IMR-90 (cell line): ENCODE results near the gene SLC24A3. TPM values are rescaled to one million over a fixed set of nuclear protein-coding genes. Genes with fewer than 3 reads are reported as not detected.

Experiments used
- ATAC-seq: fragments of 200-7000 bp; cut with Tn5 transposase; 2 replicates; pipeline ENCODE4 v1.9.1; 2020; ENCODE audit warnings: low read depth, mild to moderate bottlenecking, moderate library complexity
- BruUV-seq: library from RNA; stranded (reverse); fragments of 400-500 nt; replicated peaks from 2 replicates; lab custom pipeline; 2021; lab: Mats Ljungman, UMichigan
- CTCF ChIA-PET: fragments of 300-600 bp; formaldehyde crosslinking; extraction: SDS; loops from one replicate; lab custom pipeline; 2021; ENCODE audit warnings: antibody characterized with exemption; lab: Yijun Ruan, JAX
- POLR2A ChIA-PET: fragments of 300-600 bp; sonication (Branson Sonifier 250); formaldehyde crosslinking; loops from one replicate; lab custom pipeline; 2022; ENCODE audit warnings: antibody characterized with exemption; ENCODE audit not compliant: unreplicated experiment; lab: Charles Lee
- DNase-seq: peaks from one replicate; pipeline ENCODE4 v3.0.0; 2013
- H2AFZ ChIP-seq: replicated peaks from 2 replicates; pipeline ENCODE3; 2013; ENCODE audit warnings: low read length, mild to moderate bottlenecking; ENCODE audit not compliant: poor library complexity
- H2AK5ac ChIP-seq: 2 replicates; pipeline ENCODE4 v1.6.1; 2013; ENCODE audit warnings: low read depth, low read length, inconsistent platforms
- H2AK9ac ChIP-seq: replicated peaks from 2 replicates; pipeline ENCODE3; 2013; ENCODE audit warnings: mild to moderate bottlenecking, low read depth, low read length, moderate library complexity; ENCODE audit not compliant: poor library complexity
- H2BK120ac ChIP-seq: 2 replicates; pipeline ENCODE4 v1.6.1; 2013; ENCODE audit warnings: low read depth, low read length, inconsistent platforms
- H2BK15ac ChIP-seq: 3 replicates; pipeline ENCODE4 v1.6.1; 2013; ENCODE audit warnings: low read depth, low read length, inconsistent platforms
- H2BK20ac ChIP-seq: 2 replicates; pipeline ENCODE4 v1.6.1; 2013; ENCODE audit warnings: low read depth, mild to moderate bottlenecking, inconsistent platforms, low read length, moderate library complexity
- H2BK5ac ChIP-seq: 2 replicates; pipeline ENCODE4 v1.6.1; 2013; ENCODE audit warnings: mild to moderate bottlenecking, low read depth, low read length, inconsistent platforms; ENCODE audit not compliant: poor library complexity, severe bottlenecking
- H3K14ac ChIP-seq: replicated peaks from 2 replicates; pipeline ENCODE4 v1.6.1; 2013; ENCODE audit warnings: low read depth, low read length, inconsistent platforms
- H3K18ac ChIP-seq: 2 replicates; pipeline ENCODE4 v1.6.1; 2013; ENCODE audit warnings: low read depth, low read length, control low read depth
- H3K23ac ChIP-seq: 2 replicates; pipeline ENCODE4 v1.6.1; 2013; ENCODE audit warnings: low read depth, low read length, inconsistent platforms
- H3K27ac ChIP-seq: 2 replicates; pipeline ENCODE4 v1.5.1; 2013; ENCODE audit warnings: mild to moderate bottlenecking, control low read depth, low read length; ENCODE audit not compliant: insufficient read depth
- H3K27me3 ChIP-seq: 2 replicates; pipeline ENCODE4 v1.6.1; 2013; ENCODE audit warnings: low read length; ENCODE audit not compliant: control insufficient read depth, insufficient read depth
- H3K36me3 ChIP-seq: 2 replicates; pipeline ENCODE4 v1.6.1; 2013; ENCODE audit warnings: low read length, mixed read lengths; ENCODE audit not compliant: control insufficient read depth, insufficient read depth
- H3K4ac ChIP-seq: 2 replicates; pipeline ENCODE4 v1.6.1; 2013; ENCODE audit warnings: low read depth, low read length, inconsistent platforms
- H3K4me1 ChIP-seq: 2 replicates; pipeline ENCODE4 v1.6.1; 2013; ENCODE audit warnings: low read length, mixed read lengths; ENCODE audit not compliant: control insufficient read depth, insufficient read depth
- H3K4me2 ChIP-seq: 2 replicates; pipeline ENCODE4 v1.6.1; 2013; ENCODE audit warnings: low read depth, mild to moderate bottlenecking, control low read depth, low read length, moderate library complexity
- H3K4me3 ChIP-seq: 2 replicates; pipeline ENCODE4 v1.5.1; 2013; ENCODE audit warnings: low read depth, mild to moderate bottlenecking, control low read depth, low read length, moderate library complexity; ENCODE audit not compliant: insufficient read depth
- H3K56ac ChIP-seq: 2 replicates; pipeline ENCODE4 v1.6.1; 2013; ENCODE audit warnings: low read length, inconsistent platforms; ENCODE audit not compliant: insufficient read depth; ENCODE audit errors: extremely low read depth
- H3K79me1 ChIP-seq, 2 experiments: 2 replicates each; pipeline ENCODE4 v1.6.1; 2013; ENCODE audit warnings: low read length in 2 of 2, inconsistent platforms in 1 of 2, low read depth in 1 of 2
- H3K9ac ChIP-seq: 2 replicates; pipeline ENCODE4 v1.6.1; 2013; ENCODE audit warnings: low read depth, low read length, control low read depth
- H3K9me1 ChIP-seq: 2 replicates; pipeline ENCODE4 v1.6.1; 2013; ENCODE audit warnings: low read length, inconsistent platforms; ENCODE audit not compliant: insufficient read depth
- H3K9me3 ChIP-seq: 2 replicates; pipeline ENCODE4 v1.6.1; 2013; ENCODE audit warnings: low read length; ENCODE audit not compliant: control insufficient read depth, insufficient read depth
- H4K20me1 ChIP-seq: 2 replicates; pipeline ENCODE4 v1.6.1; 2013; ENCODE audit warnings: low read length, inconsistent platforms; ENCODE audit not compliant: insufficient read depth
- H4K5ac ChIP-seq: 2 replicates; pipeline ENCODE4 v1.6.1; 2013; ENCODE audit warnings: mild to moderate bottlenecking, low read depth, low read length, control low read depth
- H4K8ac ChIP-seq, 2 experiments: 2 replicates each; pipeline ENCODE4 v1.6.1; 2013; ENCODE audit warnings: low read depth in 2 of 2, low read length in 2 of 2, control low read depth in 1 of 2, inconsistent platforms in 1 of 2
- H4K91ac ChIP-seq: 2 replicates; pipeline ENCODE4 v1.6.1; 2013; ENCODE audit warnings: low read depth, low read length, inconsistent platforms; ENCODE audit not compliant: insufficient read depth
- BHLHE40 ChIP-seq: fragments of 150-350 bp; IDR thresholded peaks from 2 replicates; pipeline ENCODE4 v1.6.1; 2016; ENCODE audit warnings: mild to moderate bottlenecking, low read depth, low read length
- CEBPB ChIP-seq: IDR thresholded peaks from 2 replicates; pipeline ENCODE4 v1.6.1; 2012; ENCODE audit warnings: low read depth, low read length, improper control_type of control experiment
- CHD1 ChIP-seq: IDR thresholded peaks from 2 replicates; pipeline ENCODE4 v1.6.1; 2012; ENCODE audit warnings: low read depth, low read length, improper control_type of control experiment
- CTCF ChIP-seq: conservative IDR thresholded peaks from 2 replicates; pipeline ENCODE4 v1.5.1; 2012; ENCODE audit warnings: mild to moderate bottlenecking, low read depth, low read length, improper control_type of control experiment
- ELK1 ChIP-seq: fragments of 150-350 bp; IDR thresholded peaks from 2 replicates; pipeline ENCODE4 v1.6.1; 2016; ENCODE audit warnings: low read depth, mild to moderate bottlenecking, low read length, moderate library complexity, borderline replicate concordance
- FOS ChIP-seq: fragments of 150-350 bp; IDR thresholded peaks from 2 replicates; pipeline ENCODE4 v1.6.1; 2016; ENCODE audit warnings: low read depth, low read length
- MAFK ChIP-seq: IDR thresholded peaks from 2 replicates; pipeline ENCODE4 v1.6.1; 2012; ENCODE audit warnings: low read depth, low read length, improper control_type of control experiment
- MAZ ChIP-seq: IDR thresholded peaks from 2 replicates; pipeline ENCODE4 v1.6.1; 2012; ENCODE audit warnings: low read depth, mild to moderate bottlenecking, low read length, improper control_type of control experiment, moderate library complexity, borderline replicate concordance
- MXI1 ChIP-seq: IDR thresholded peaks from 2 replicates; pipeline ENCODE4 v1.6.1; 2012; ENCODE audit warnings: low read depth, mild to moderate bottlenecking, low read length, moderate library complexity, borderline replicate concordance
- NFE2L2 ChIP-seq: fragments of 150-350 bp; IDR thresholded peaks from 2 replicates; pipeline ENCODE4 v1.6.1; 2016; ENCODE audit warnings: low read depth, mild to moderate bottlenecking, low read length
- POLR2A ChIP-seq: IDR thresholded peaks from 2 replicates; pipeline ENCODE4 v1.6.1; 2012; ENCODE audit warnings: mild to moderate bottlenecking, low read depth, low read length
- RAD21 ChIP-seq: IDR thresholded peaks from 2 replicates; pipeline ENCODE4 v1.6.1; 2012; ENCODE audit warnings: low read length, improper control_type of control experiment
- RCOR1 ChIP-seq: IDR thresholded peaks from 2 replicates; pipeline ENCODE4 v1.6.1; 2012; ENCODE audit warnings: mild to moderate bottlenecking, low read length, improper control_type of control experiment; ENCODE audit not compliant: insufficient replicate concordance
- RFX5 ChIP-seq: IDR thresholded peaks from 2 replicates; pipeline ENCODE4 v1.8.0; 2012; ENCODE audit warnings: low read depth, mild to moderate bottlenecking, low read length, moderate library complexity
- SMC3 ChIP-seq: fragments of 150-350 bp; IDR thresholded peaks from 2 replicates; pipeline ENCODE4 v1.6.1; 2016; ENCODE audit warnings: low read depth, mild to moderate bottlenecking, antibody characterized with exemption, low read length, moderate library complexity
- WGBS, 2 experiments: methylation state at CpG; one replicate each; pipeline versions ENCODE4 v1.1.5 to v1.1.7; 2013; ENCODE audit warnings: missing lambda C conversion rate in 2 of 2; ENCODE audit not compliant: insufficient read length in 1 of 2; ENCODE audit errors: extremely low coverage in 2 of 2; 5-methylcytosine and 5-hydroxymethylcytosine counted together
- dilution Hi-C: fragments of 300-500 bp; cut with HindIII; formaldehyde crosslinking; loops from one replicate; pipeline ENCODE4 v1.14.3; 2018; ENCODE audit warnings: low sequenced_read_pairs; ENCODE audit not compliant: unreplicated experiment
- in situ Hi-C: fragments of 300-500 bp; cut with MboI; formaldehyde crosslinking; loops from 3 replicates; pipeline ENCODE4 v1.14.3; 2019; ENCODE audit warnings: low sequenced_read_pairs, inconsistent platforms, mixed read lengths
- intact Hi-C: fragments of 100-400 bp; cut with micrococcal nuclease; formaldehyde crosslinking; loops from 2 replicates; pipeline ENCODE4 v1.10.0; 2022
- polyA plus RNA-seq, 3 experiments: library from polyadenylated mRNA; depleted of rRNA; stranded (reverse); fragments of >200 nt; gene quantifications; 2 replicates each; pipeline ENCODE4 v1.2.3, GENCODE V29; 2012; ENCODE audit warnings: low replicate concordance in 1 of 3
- total RNA-seq: library from RNA; depleted of rRNA; stranded (reverse); fragments of >200 nt; gene quantifications from 2 replicates; pipeline ENCODE4 v1.2.3, GENCODE V29; 2012
- TF ChIP-seq, protein P1 (sequence below): fragments of 150-350 bp; IDR thresholded peaks from 2 replicates; pipeline ENCODE4 v1.6.1; 2017; ENCODE audit warnings: mild to moderate bottlenecking, antibody characterized with exemption, low read length, low read depth

Gene SLC24A3
- total and polyA plus RNA-seq, 2 of the 4 experiments (the other 2 are of a cell fraction), result not detected

- Histone ChIP-seq H2BK5ac (no peak overlapping the region), H3K4me3 (no peak overlapping the region), H2BK15ac (no peak overlapping the region), H4K5ac (no peak overlapping the region), H3K9me3 (no peaks in the 10 kb centered on the region), H3K56ac (no peak overlapping the region), H3K9me1 (no peaks in the 10 kb centered on the region), H2AK5ac (no peak overlapping the region), H2AFZ (no peak overlapping the region), H2BK20ac (no peak overlapping the region), H3K79me1 (no peaks in the 10 kb centered on the region), H3K4ac (no peak overlapping the region), H3K27ac (no peak overlapping the region), H3K4me1 (no peaks in the 10 kb centered on the region), H3K9ac (no peak overlapping the region), H3K4me2 (no peak overlapping the region), H3K23ac (no peak overlapping the region), H2BK120ac (no peak overlapping the region), H4K20me1 (no peaks in the 10 kb centered on the region), H4K8ac (no peak overlapping the region), H3K18ac (no peak overlapping the region), H3K27me3 (no peaks in the 10 kb centered on the region), H4K91ac (no peak overlapping the region), H3K14ac (no peak overlapping the region), H2AK9ac (no peak overlapping the region), H3K36me3 (no peaks in the 10 kb centered on the region)
- dilution Hi-C loops (no loop called here), in situ Hi-C loops (no loop called here), intact Hi-C loops (no loop called here)
- POLR2A ChIA-PET, result no interaction called here
- WGBS, 2 experiments, result no CpG with 5 or more reads among the region's 2 CpGs
- no peak for ATAC-seq
- no peak for TF ChIP-seq CHD1
- TF ChIP-seq ELK1, result no peak
- no peak for TF ChIP-seq POLR2A
- TF ChIP-seq RFX5, result no peak
- TF ChIP-seq, protein P1, sequence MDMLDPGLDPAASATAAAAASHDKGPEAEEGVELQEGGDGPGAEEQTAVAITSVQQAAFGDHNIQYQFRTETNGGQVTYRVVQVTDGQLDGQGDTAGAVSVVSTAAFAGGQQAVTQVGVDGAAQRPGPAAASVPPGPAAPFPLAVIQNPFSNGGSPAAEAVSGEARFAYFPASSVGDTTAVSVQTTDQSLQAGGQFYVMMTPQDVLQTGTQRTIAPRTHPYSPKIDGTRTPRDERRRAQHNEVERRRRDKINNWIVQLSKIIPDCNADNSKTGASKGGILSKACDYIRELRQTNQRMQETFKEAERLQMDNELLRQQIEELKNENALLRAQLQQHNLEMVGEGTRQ, result no peak
- TF ChIP-seq RCOR1, result no peak
- TF ChIP-seq BHLHE40, result no peak
- TF ChIP-seq CTCF, result no peak
- no peak for TF ChIP-seq MAFK
- TF ChIP-seq RAD21, result no peak
- TF ChIP-seq CEBPB, result no peak
- no peak for TF ChIP-seq MAZ
- TF ChIP-seq FOS, result no peak
- no peak for TF ChIP-seq NFE2L2
- no peak for TF ChIP-seq MXI1
- no peak for TF ChIP-seq SMC3
- BruUV-seq, result no TSS peak
- CTCF ChIA-PET, result no interaction called here
- no peak for DNase-seq
These were observed 204.2 kb downstream of the SLC24A3 start for GRCh38 chr20:19416627-19417026.
